ENCODE data around the gene SPATS2L.

SPATS2L gene

GRCh38 chr2:200302940-200303727 is 3.4 kb upstream of the SPATS2L start:
- Mint-ChIP-seq H3K4me3 (no peak overlapping the region), H3K36me3 (ENCODE audit: low read depth) (peaks cover 8% of the 10 kb centered on the region), H3K27me3 (peaks cover 4% of the 10 kb centered on the region), H3K9me3 (no peaks in the 10 kb centered on the region), H3K4me1 (ENCODE audit: low read depth) (peaks cover 33% of the 10 kb centered on the region), H3K27ac (no peak overlapping the region)
- intact Hi-C loops (cut with micrococcal nuclease), result loop anchor here (10.0 kb wide), 1 partner anchor 152 kb away; no protein-coding TSS in a partner anchor

- H3K36me3 Mint-ChIP-seq (ENCODE audit: low read depth), result peaks cover 8% of the 10 kb centered on the region
- H3K27ac Mint-ChIP-seq, result peak overlapping the region; percentile 90
- no peaks in the 10 kb centered on the region for H3K9me3 Mint-ChIP-seq
Observed at GRCh38 chr2:200305797-200306195, 697 bp upstream of the SPATS2L start.

GRCh38 chr2:200306931-200307723 is 634 bp downstream of the SPATS2L start:
- H3K27me3 Mint-ChIP-seq, result peaks cover 6% of the 10 kb centered on the region

More at GRCh38 chr2:200305797-200306195, 697 bp upstream of the SPATS2L start:
- Mint-ChIP-seq H3K27me3 (peaks cover 6% of the 10 kb centered on the region), H3K4me3 (peak overlapping the region; percentile 84), H3K4me1 (ENCODE audit: low read depth) (peaks cover 33% of the 10 kb centered on the region)
- intact Hi-C loops (cut with micrococcal nuclease), result loop anchor here (5.0 to 10.0 kb wide), 2 partner anchors 149 to 318 kb away; no protein-coding TSS in a partner anchor

GRCh38 chr2:200307724-200308545 is 1.4 kb downstream of the SPATS2L start:
- Mint-ChIP-seq H3K4me1 (ENCODE audit: low read depth) (peaks cover 27% of the 10 kb centered on the region), H3K4me3 (peak overlapping the region; percentile 66), H3K36me3 (ENCODE audit: low read depth) (peaks cover 8% of the 10 kb centered on the region), H3K9me3 (no peaks in the 10 kb centered on the region), H3K27me3 (peaks cover 6% of the 10 kb centered on the region), H3K27ac (no peak overlapping the region)
- intact Hi-C loops (cut with micrococcal nuclease), result loop anchor here (5.0 to 10.0 kb wide), 2 partner anchors 147 to 321 kb away; no protein-coding TSS in a partner anchor

More at GRCh38 chr2:200306931-200307723, 634 bp downstream of the SPATS2L start:
- H3K9me3 Mint-ChIP-seq, result no peaks in the 10 kb centered on the region
- intact Hi-C loops (cut with micrococcal nuclease), result loop anchor here (5.0 to 10.0 kb wide), 2 partner anchors 148 to 320 kb away; no protein-coding TSS in a partner anchor
- H3K27ac Mint-ChIP-seq, result no peak overlapping the region
- H3K4me1 Mint-ChIP-seq (ENCODE audit: low read depth), result peaks cover 33% of the 10 kb centered on the region
- peak overlapping the region; percentile 66 for H3K4me3 Mint-ChIP-seq
- peaks cover 8% of the 10 kb centered on the region for H3K36me3 Mint-ChIP-seq (ENCODE audit: low read depth)

- Mint-ChIP-seq H3K27me3 (peaks cover 6% of the 10 kb centered on the region), H3K4me1 (ENCODE audit: low read depth) (peaks cover 28% of the 10 kb centered on the region), H3K9me3 (no peaks in the 10 kb centered on the region), H3K27ac (no peak overlapping the region), H3K36me3 (ENCODE audit: low read depth) (peaks cover 8% of the 10 kb centered on the region), H3K4me3 (no peak overlapping the region)
- intact Hi-C loops (cut with micrococcal nuclease), result loop anchor here (5.0 to 10.0 kb wide), 2 partner anchors 146 to 321 kb away; no protein-coding TSS in a partner anchor
Observed at GRCh38 chr2:200308546-200309295, 2.2 kb downstream of the SPATS2L start.

GRCh38 chr2:200309296-200310049 is 3.0 kb downstream of the SPATS2L start:
- no peak overlapping the region for H3K4me3 Mint-ChIP-seq
- H3K27ac Mint-ChIP-seq, result no peak overlapping the region
- H3K27me3 Mint-ChIP-seq, result peaks cover 4% of the 10 kb centered on the region
- peaks cover 33% of the 10 kb centered on the region for H3K4me1 Mint-ChIP-seq (ENCODE audit: low read depth)
- intact Hi-C loops (cut with micrococcal nuclease), result loop anchor here (5.0 to 10.0 kb wide), 2 partner anchors 145 to 322 kb away; no protein-coding TSS in a partner anchor
- no peaks in the 10 kb centered on the region for H3K9me3 Mint-ChIP-seq
- peaks cover 8% of the 10 kb centered on the region for H3K36me3 Mint-ChIP-seq (ENCODE audit: low read depth)

GRCh38 chr2:200310545-200310971 is 4.1 kb downstream of the SPATS2L start:
- intact Hi-C loops (cut with micrococcal nuclease), result no loop called here
- no peak overlapping the region for H3K4me3 Mint-ChIP-seq
- no peak overlapping the region for H3K27ac Mint-ChIP-seq
- no peaks in the 10 kb centered on the region for H3K9me3 Mint-ChIP-seq
- H3K4me1 Mint-ChIP-seq (ENCODE audit: low read depth), result peaks cover 36% of the 10 kb centered on the region
- H3K27me3 Mint-ChIP-seq, result peaks cover 4% of the 10 kb centered on the region
- peaks cover 8% of the 10 kb centered on the region for H3K36me3 Mint-ChIP-seq (ENCODE audit: low read depth)

GRCh38 chr2:200311139-200311538 is 4.6 kb downstream of the SPATS2L start:
- H3K27ac Mint-ChIP-seq, result no peak overlapping the region
- intact Hi-C loops (cut with micrococcal nuclease), result no loop called here
- H3K27me3 Mint-ChIP-seq, result peaks cover 4% of the 10 kb centered on the region
- H3K4me1 Mint-ChIP-seq (ENCODE audit: low read depth), result peaks cover 36% of the 10 kb centered on the region
- H3K4me3 Mint-ChIP-seq, result no peak overlapping the region
- no peaks in the 10 kb centered on the region for H3K9me3 Mint-ChIP-seq
- peaks cover 5% of the 10 kb centered on the region for H3K36me3 Mint-ChIP-seq (ENCODE audit: low read depth)

GRCh38 chr2:200314976-200315567 is 8.6 kb downstream of the SPATS2L start:
- H3K4me3 Mint-ChIP-seq, result no peak overlapping the region
- peaks cover 46% of the 10 kb centered on the region for H3K4me1 Mint-ChIP-seq (ENCODE audit: low read depth)
- no peak overlapping the region for H3K27ac Mint-ChIP-seq
- intact Hi-C loops (cut with micrococcal nuclease), result no loop called here
- H3K27me3 Mint-ChIP-seq, result no peaks in the 10 kb centered on the region
- no peaks in the 10 kb centered on the region for H3K9me3 Mint-ChIP-seq
- peaks cover 5% of the 10 kb centered on the region for H3K36me3 Mint-ChIP-seq (ENCODE audit: low read depth)

GRCh38 chr2:200317975-200318374 is 11.5 kb downstream of the SPATS2L start:
- no peak overlapping the region for H3K4me3 Mint-ChIP-seq
- no peaks in the 10 kb centered on the region for H3K27me3 Mint-ChIP-seq
- no peak overlapping the region for H3K27ac Mint-ChIP-seq
- H3K4me1 Mint-ChIP-seq (ENCODE audit: low read depth), result peaks cover 41% of the 10 kb centered on the region
- intact Hi-C loops (cut with micrococcal nuclease), result no loop called here
- peaks cover 5% of the 10 kb centered on the region for H3K36me3 Mint-ChIP-seq (ENCODE audit: low read depth)
- no peaks in the 10 kb centered on the region for H3K9me3 Mint-ChIP-seq

- H3K4me1 Mint-ChIP-seq (ENCODE audit: low read depth), result peaks cover 35% of the 10 kb centered on the region
- H3K36me3 Mint-ChIP-seq (ENCODE audit: low read depth), result peaks cover 5% of the 10 kb centered on the region
- no peak overlapping the region for H3K4me3 Mint-ChIP-seq
- no peaks in the 10 kb centered on the region for H3K9me3 Mint-ChIP-seq
- no peaks in the 10 kb centered on the region for H3K27me3 Mint-ChIP-seq
- intact Hi-C loops (cut with micrococcal nuclease), result no loop called here
- no peak overlapping the region for H3K27ac Mint-ChIP-seq
Observed at GRCh38 chr2:200318940-200319435, 12.5 kb downstream of the SPATS2L start.
